ENCODE results near the gene ANKRD60.

- TF ChIP-seq CTCF (IDR thresholded peaks at IDR 0.05), result no peak
- TF ChIP-seq EP300 (IDR thresholded peaks at IDR 0.05; ENCODE audit: low read depth), result no peak
- no peak for TF ChIP-seq POLR2AphosphoS5 (IDR thresholded peaks at IDR 0.05)
- no peak for TF ChIP-seq POLR2A (IDR thresholded peaks at IDR 0.05)
Observed at GRCh38 chr20:58208944-58209343, 19.5 kb downstream of the ANKRD60 start.

Data from transverse colon (tissue), 4 donors.